Cerebellar cortex (tissue), 1 donor: ENCODE measurements around the gene EZH2.

ENCODE experiments used
- DNase-seq: peaks from one replicate; pipeline ENCODE4 v3.0.0-alpha.2; 2015; ENCODE audit warnings: low spot score

The EZH2 gene

DNA sequence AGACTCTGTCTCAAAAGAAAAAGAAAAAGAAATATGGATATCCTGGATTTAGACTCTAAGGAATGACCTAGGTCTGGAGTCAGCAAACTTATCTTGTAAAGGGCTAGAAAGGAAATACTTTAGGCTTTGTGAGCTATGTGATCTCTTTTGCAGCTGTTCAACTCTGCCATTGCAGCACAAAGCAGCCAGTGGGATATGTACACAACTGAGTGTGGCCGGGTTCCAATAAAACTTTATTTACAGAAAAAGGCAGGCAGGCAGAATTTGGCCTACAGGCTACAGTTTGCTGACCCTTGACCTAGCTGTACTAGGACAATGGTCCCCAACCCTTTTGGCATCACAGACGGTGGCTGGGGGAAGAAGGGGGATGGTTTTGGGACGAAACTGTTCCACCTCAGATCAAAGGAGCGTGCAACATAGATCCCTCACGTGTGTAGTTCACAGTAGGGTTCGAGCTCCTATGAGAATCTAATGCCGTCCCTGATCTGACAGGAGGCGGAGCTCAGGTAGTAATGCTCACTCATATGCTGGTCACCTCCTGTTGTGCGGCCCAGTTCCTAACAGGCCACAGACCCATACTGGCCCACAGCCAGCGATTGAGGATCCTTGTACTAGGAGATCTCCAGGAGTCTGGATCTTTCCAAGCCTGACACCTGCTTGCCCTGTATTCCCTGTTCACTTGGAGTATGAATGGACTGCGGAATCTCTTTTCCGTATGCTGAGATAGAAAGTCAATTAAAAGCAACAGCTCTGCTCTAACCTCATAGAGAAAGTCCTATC is 122.4 kb downstream of the EZH2 start:
- peak; percentile 75 for DNase-seq
